ENCODE data around the gene ZFAND5. TPM values are rescaled to one million over a fixed set of nuclear protein-coding genes. Genes with fewer than 3 reads are reported as not detected.

The ZFAND5 gene
- total and polyA plus RNA-seq, 2 of the 13 experiments (the other 11 are each of a cell fraction or from before 2014, with no cell fraction given), result 53.4 to 60.2 TPM

DNA sequence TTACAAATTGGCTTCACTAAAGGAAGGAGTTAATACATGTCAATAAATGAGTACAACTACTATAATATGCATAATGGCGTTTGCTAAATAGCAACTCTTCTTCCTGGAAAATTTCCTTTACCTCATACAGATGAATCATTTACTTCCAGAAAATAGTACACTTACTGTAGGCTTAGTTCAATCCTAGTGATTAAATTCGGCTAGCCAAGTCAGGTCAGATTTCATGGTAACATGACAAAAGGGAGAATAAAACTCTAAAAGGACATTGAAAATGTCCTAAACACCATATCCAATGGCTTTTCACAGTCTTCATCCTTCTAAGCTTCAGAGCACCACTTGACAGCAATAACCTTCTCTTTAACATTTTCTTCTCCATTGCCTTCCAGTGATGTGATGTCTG, 42.1 kb upstream of the ZFAND5 start:
- POLR2A ChIA-PET, result interaction anchor here (1.4 kb wide), 1 partner anchor 42 kb away, joined by 4 read pairs; no protein-coding TSS in a partner anchor
- Histone ChIP-seq H2AFZ (ENCODE audit: low read length) (no peak overlapping the region), H3K4me2 (ENCODE audit: low read depth, low read length) (no peak overlapping the region), H3K9ac (ENCODE audit: insufficient read depth, low read depth, low read length) (no peak overlapping the region), H3K4me3 (replicated peaks in 1 of 3; ENCODE audit: insufficient read depth in 1 of 3, low read depth in 2 of 3, low read length in 3 of 3) (no peak overlapping the region), H3K9me3 (ENCODE audit: low read length) (no peaks in the 10 kb centered on the region), H3K4me1 (ENCODE audit: insufficient read depth, low read length) (no peaks in the 10 kb centered on the region), H3K27me3 (ENCODE audit: control insufficient read depth in 1 of 2, insufficient read depth in 2 of 2, low read length in 2 of 2) (no peaks in the 10 kb centered on the region), H3K79me2 (ENCODE audit: insufficient read depth, low read length) (no peaks in the 10 kb centered on the region), H3K27ac (ENCODE audit: extremely low read length, insufficient read depth, low read length) (no peak overlapping the region), H4K20me1 (ENCODE audit: insufficient read depth, low read length) (no peaks in the 10 kb centered on the region), H3K36me3 (replicated peaks in 1 of 2; ENCODE audit: control insufficient read depth in 1 of 2, insufficient read depth in 2 of 2, low read length in 2 of 2) (no peaks in the 10 kb centered on the region)
- intact Hi-C loops (cut with micrococcal nuclease; ENCODE audit: unreplicated experiment) (no loop called here), in situ Hi-C loops (cut with HindIII; ENCODE audit: extremely low pct_ligation_motif_present, low pct_unique_long_range_greater_than_20kb) (no loop called here)
- CTCF ChIA-PET (ENCODE audit: low intra/inter-chr PET ratio, low total read pairs), result no interaction called here
- FAIRE-seq (no peak), ATAC-seq (no peak), DNase-seq (ENCODE audit: low spot score) (no peak)
- WGBS (ENCODE audit: low lambda C conversion rate), result 0% methylated on average over 2 of the region's 2 CpGs
- BruUV-seq (replicated peaks), result no TSS peak
- TF ChIP-seq ATRX (CRISPR knock-in tag; IDR thresholded peaks at IDR 0.05; ENCODE audit: borderline replicate concordance), result no peak
- no peak for TF ChIP-seq ZSCAN21 (CRISPR knock-in tag; IDR thresholded peaks at IDR 0.05; ENCODE audit: borderline replicate concordance)
- no peak for TF ChIP-seq ZBTB20 (CRISPR knock-in tag; IDR thresholded peaks at IDR 0.05; ENCODE audit: borderline replicate concordance, low read depth)
- no peak for TF ChIP-seq ETV6 (CRISPR knock-in tag; conservative IDR thresholded peaks at IDR 0.05)
- TF ChIP-seq POLR2AphosphoS5 (IDR thresholded peaks at IDR 0.05; ENCODE audit: low read depth, low read length), result no peak

- 3% methylated on average over 2 of the region's 2 CpGs for WGBS (ENCODE audit: low lambda C conversion rate)
- intact Hi-C loops (cut with micrococcal nuclease; ENCODE audit: unreplicated experiment), result no loop called here
- CTCF ChIA-PET (ENCODE audit: low intra/inter-chr PET ratio, low total read pairs), result no interaction called here
Observed at GRCh38 chr9:72402744-72403143, 37.7 kb upstream of the ZFAND5 start.

More at GRCh38 chr9:72402744-72403143, 37.7 kb upstream of the ZFAND5 start:
- ATAC-seq (no peak), FAIRE-seq (no peak), DNase-seq (ENCODE audit: low spot score) (no peak)
- in situ Hi-C loops (cut with HindIII; ENCODE audit: extremely low pct_ligation_motif_present, low pct_unique_long_range_greater_than_20kb), result no loop called here
- no peak overlapping the region for H3K9ac ChIP-seq (ENCODE audit: insufficient read depth, low read depth, low read length)
- no peak overlapping the region for H3K4me2 ChIP-seq (ENCODE audit: low read depth, low read length)
- POLR2A ChIA-PET, result no interaction called here
- H3K27ac ChIP-seq (ENCODE audit: extremely low read length, insufficient read depth, low read length), result no peak overlapping the region
- no peak overlapping the region for H2AFZ ChIP-seq (ENCODE audit: low read length)
- H3K79me2 ChIP-seq (ENCODE audit: insufficient read depth, low read length), result no peaks in the 10 kb centered on the region
- H3K9me3 ChIP-seq (ENCODE audit: low read length), result no peaks in the 10 kb centered on the region
- BruUV-seq (replicated peaks), result no TSS peak
- H3K36me3 ChIP-seq (replicated peaks in 1 of 2; ENCODE audit: control insufficient read depth in 1 of 2, insufficient read depth in 2 of 2, low read length in 2 of 2), result no peaks in the 10 kb centered on the region
- no peak overlapping the region for H3K4me3 ChIP-seq (replicated peaks in 1 of 3; ENCODE audit: insufficient read depth in 1 of 3, low read depth in 2 of 3, low read length in 3 of 3)
- H3K27me3 ChIP-seq (ENCODE audit: control insufficient read depth in 1 of 2, insufficient read depth in 2 of 2, low read length in 2 of 2), result no peaks in the 10 kb centered on the region
- H3K4me1 ChIP-seq (ENCODE audit: insufficient read depth, low read length), result no peaks in the 10 kb centered on the region
- H4K20me1 ChIP-seq (ENCODE audit: insufficient read depth, low read length), result no peaks in the 10 kb centered on the region
- TF ChIP-seq ZFAT (CRISPR knock-in tag; conservative IDR thresholded peaks at IDR 0.05), result no peak
- peak; percentile 80 for TF ChIP-seq ATF7 (IDR thresholded peaks at IDR 0.05)
- TF ChIP-seq ATF7 (CRISPR knock-in tag; IDR thresholded peaks at IDR 0.05), result no peak
- TF ChIP-seq, protein P1, sequence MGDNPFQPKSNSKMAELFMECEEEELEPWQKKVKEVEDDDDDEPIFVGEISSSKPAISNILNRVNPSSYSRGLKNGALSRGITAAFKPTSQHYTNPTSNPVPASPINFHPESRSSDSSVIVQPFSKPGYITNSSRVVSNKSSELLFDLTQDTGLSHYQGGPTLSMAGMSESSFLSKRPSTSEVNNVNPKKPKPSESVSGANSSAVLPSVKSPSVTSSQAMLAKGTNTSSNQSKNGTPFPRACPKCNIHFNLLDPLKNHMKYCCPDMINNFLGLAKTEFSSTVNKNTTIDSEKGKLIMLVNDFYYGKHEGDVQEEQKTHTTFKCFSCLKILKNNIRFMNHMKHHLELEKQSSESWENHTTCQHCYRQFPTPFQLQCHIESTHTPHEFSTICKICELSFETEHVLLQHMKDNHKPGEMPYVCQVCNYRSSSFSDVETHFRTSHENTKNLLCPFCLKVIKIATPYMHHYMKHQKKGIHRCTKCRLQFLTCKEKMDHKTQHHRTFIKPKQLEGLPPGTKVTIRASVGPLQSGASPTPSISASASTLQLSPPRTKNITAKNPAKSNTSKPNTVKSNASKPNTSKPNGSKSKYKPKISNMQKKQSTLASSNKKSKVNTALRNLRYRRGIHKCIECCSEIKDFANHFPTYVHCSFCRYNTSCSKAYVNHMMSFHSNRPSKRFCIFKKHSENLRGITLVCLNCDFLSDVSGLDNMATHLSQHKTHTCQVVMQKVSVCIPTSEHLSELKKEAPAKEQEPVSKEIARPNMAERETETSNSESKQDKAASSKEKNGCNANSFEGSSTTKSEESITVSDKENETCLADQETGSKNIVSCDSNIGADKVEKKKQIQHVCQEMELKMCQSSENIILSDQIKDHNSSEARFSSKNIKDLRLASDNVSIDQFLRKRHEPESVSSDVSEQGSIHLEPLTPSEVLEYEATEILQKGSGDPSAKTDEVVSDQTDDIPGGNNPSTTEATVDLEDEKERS (CRISPR knock-in tag; IDR thresholded peaks at IDR 0.05), result no peak
- no peak for TF ChIP-seq SIX1 (CRISPR knock-in tag; IDR thresholded peaks at IDR 0.05; ENCODE audit: borderline replicate concordance)
- TF ChIP-seq ZBTB8A (CRISPR knock-in tag; IDR thresholded peaks at IDR 0.05; ENCODE audit: borderline replicate concordance, low read depth), result no peak

All from HepG2 (cell line).